ENCODE data around the gene NEK2. TPM values are rescaled to one million over a fixed set of nuclear protein-coding genes. Genes with fewer than 3 reads are reported as not detected.

Gene NEK2
- total RNA-seq, 1 experiment from 2014 or later, result 60.5 TPM

GRCh38 chr1:211635597-211636205, 39.7 kb downstream of the NEK2 start:
- peak overlapping the region; percentile 95 for H3K27ac ChIP-seq

GRCh38 chr1:211634931-211635330, 40.5 kb downstream of the NEK2 start:
- no peak overlapping the region for H3K27ac ChIP-seq
- no peaks in the 10 kb centered on the region for H3K9me3 ChIP-seq (ENCODE audit: insufficient read depth, low read depth)
- POLR2A ChIA-PET (ENCODE audit: unreplicated experiment), result no interaction called here
- no peaks in the 10 kb centered on the region for H3K9me2 ChIP-seq (ENCODE audit: insufficient read depth)
- H3K27me3 ChIP-seq (ENCODE audit: insufficient read depth, low read depth), result no peaks in the 10 kb centered on the region
- intact Hi-C loops (cut with micrococcal nuclease; ENCODE audit: unreplicated experiment), result no loop called here
- H3K4me3 ChIP-seq, result no peak overlapping the region
- peaks cover 56% of the 10 kb centered on the region for H3K4me1 ChIP-seq (replicated peaks; ENCODE audit: insufficient read depth)
- no peak overlapping the region for H2AFZ ChIP-seq
- TF ChIP-seq CTCF (conservative IDR thresholded peaks at IDR 0.05) (no peak), EZH2 (IDR thresholded peaks at IDR 0.05; ENCODE audit: low read depth) (no peak)
- no peak for DNase-seq
- H3K4me2 ChIP-seq, result no peak overlapping the region
- no peaks in the 10 kb centered on the region for H3K36me3 ChIP-seq (ENCODE audit: low read depth)
- H4K20me1 ChIP-seq (ENCODE audit: insufficient read depth), result no peaks in the 10 kb centered on the region
- H3K79me2 ChIP-seq (ENCODE audit: low read depth), result no peaks in the 10 kb centered on the region
- H3F3A ChIP-seq (ENCODE audit: insufficient read depth, low read depth), result peaks cover 40% of the 10 kb centered on the region
- BruUV-seq (replicated peaks), result no TSS peak
- CTCF ChIA-PET, result no interaction called here

More at GRCh38 chr1:211635597-211636205, 39.7 kb downstream of the NEK2 start:
- H3K4me3 ChIP-seq, result no peak overlapping the region
- POLR2A ChIA-PET (ENCODE audit: unreplicated experiment), result interaction anchor here (0.6 kb wide), 1 partner anchor 62 kb away, joined by 4 read pairs; no protein-coding TSS in a partner anchor
- H3K79me2 ChIP-seq (ENCODE audit: low read depth), result no peaks in the 10 kb centered on the region
- DNase-seq, result no peak
- no peaks in the 10 kb centered on the region for H3K27me3 ChIP-seq (ENCODE audit: insufficient read depth, low read depth)
- intact Hi-C loops (cut with micrococcal nuclease; ENCODE audit: unreplicated experiment), result no loop called here
- TF ChIP-seq CTCF (conservative IDR thresholded peaks at IDR 0.05) (no peak), EZH2 (IDR thresholded peaks at IDR 0.05; ENCODE audit: low read depth) (no peak)
- BruUV-seq (replicated peaks), result no TSS peak
- CTCF ChIA-PET, result no interaction called here
- no peaks in the 10 kb centered on the region for H3K36me3 ChIP-seq (ENCODE audit: low read depth)
- H3K9me3 ChIP-seq (ENCODE audit: insufficient read depth, low read depth), result no peaks in the 10 kb centered on the region
- no peak overlapping the region for H2AFZ ChIP-seq
- H3F3A ChIP-seq (ENCODE audit: insufficient read depth, low read depth), result peaks cover 48% of the 10 kb centered on the region
- H3K4me2 ChIP-seq, result peak overlapping the region; percentile 37; the same call in 1 of the 2 replicates
- no peaks in the 10 kb centered on the region for H4K20me1 ChIP-seq (ENCODE audit: insufficient read depth)
- H3K9me2 ChIP-seq (ENCODE audit: insufficient read depth), result no peaks in the 10 kb centered on the region
- H3K4me1 ChIP-seq (replicated peaks; ENCODE audit: insufficient read depth), result peaks cover 64% of the 10 kb centered on the region

- no TSS peak for BruUV-seq (replicated peaks)
- POLR2A ChIA-PET (ENCODE audit: unreplicated experiment), result no interaction called here
- H3F3A ChIP-seq (ENCODE audit: insufficient read depth, low read depth), result peaks cover 35% of the 10 kb centered on the region
- H3K79me2 ChIP-seq (ENCODE audit: low read depth), result no peaks in the 10 kb centered on the region
- intact Hi-C loops (cut with micrococcal nuclease; ENCODE audit: unreplicated experiment), result no loop called here
- TF ChIP-seq CTCF (conservative IDR thresholded peaks at IDR 0.05) (no peak), EZH2 (IDR thresholded peaks at IDR 0.05; ENCODE audit: low read depth) (no peak)
- DNase-seq, result no peak
- no peak overlapping the region for H2AFZ ChIP-seq
- no peak overlapping the region for H3K4me2 ChIP-seq
- CTCF ChIA-PET, result no interaction called here
- H3K36me3 ChIP-seq (ENCODE audit: low read depth), result no peaks in the 10 kb centered on the region
- H3K4me1 ChIP-seq (replicated peaks; ENCODE audit: insufficient read depth), result peaks cover 52% of the 10 kb centered on the region
- no peaks in the 10 kb centered on the region for H3K27me3 ChIP-seq (ENCODE audit: insufficient read depth, low read depth)
- no peaks in the 10 kb centered on the region for H4K20me1 ChIP-seq (ENCODE audit: insufficient read depth)
- no peak overlapping the region for H3K4me3 ChIP-seq
- no peak overlapping the region for H3K27ac ChIP-seq
- H3K9me2 ChIP-seq (ENCODE audit: insufficient read depth), result no peaks in the 10 kb centered on the region
- H3K9me3 ChIP-seq (ENCODE audit: insufficient read depth, low read depth), result no peaks in the 10 kb centered on the region
Observed at GRCh38 chr1:211634461-211634860, 41.0 kb downstream of the NEK2 start.

All from PC-9 (cell line).